Measurements from ENCODE around the gene HACE1. TPM values are rescaled to one million over a fixed set of nuclear protein-coding genes. Genes with fewer than 3 reads are reported as not detected.
"Not testable (repeated sequence)": the region's sequence is repeated elsewhere in the genome, so short reads cannot be mapped to it uniquely, and the experiment has no call there.

The HACE1 gene
- total RNA-seq, 4 donors from 2014 or later, result 13.3 to 20.4 (median 15.0) TPM

DNA sequence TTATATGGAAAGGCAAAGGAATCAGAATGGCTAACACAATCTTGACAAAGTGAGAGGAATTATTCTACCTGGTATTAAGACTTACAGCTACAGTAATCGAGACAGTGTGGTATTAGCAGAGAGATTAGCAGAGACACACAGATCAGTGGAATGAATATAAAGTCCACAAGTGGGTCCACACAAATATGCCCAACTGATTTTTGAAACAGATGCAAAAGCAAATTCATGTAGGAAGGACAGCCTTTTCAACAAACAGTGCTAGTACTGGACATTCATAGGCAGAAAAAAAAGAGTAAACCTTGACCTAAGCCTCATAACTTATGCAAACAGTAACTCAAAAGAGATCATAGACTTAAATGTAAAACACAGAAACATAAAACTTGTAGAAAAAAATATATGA is 22.6 kb downstream of the HACE1 start:
- Histone ChIP-seq H3K4me3 (replicated peaks in 1 of 3) (no peak overlapping the region), H3K27ac (no peak overlapping the region), H3K4me1 (no peaks in the 10 kb centered on the region), H3K36me3 (no peaks in the 10 kb centered on the region), H3K27me3 (no peaks in the 10 kb centered on the region), H3K9me3 (no peaks in the 10 kb centered on the region)
- no peak for DNase-seq
- intact Hi-C loops (cut with DNase I), result no loop called here
- TF ChIP-seq, protein P1, sequence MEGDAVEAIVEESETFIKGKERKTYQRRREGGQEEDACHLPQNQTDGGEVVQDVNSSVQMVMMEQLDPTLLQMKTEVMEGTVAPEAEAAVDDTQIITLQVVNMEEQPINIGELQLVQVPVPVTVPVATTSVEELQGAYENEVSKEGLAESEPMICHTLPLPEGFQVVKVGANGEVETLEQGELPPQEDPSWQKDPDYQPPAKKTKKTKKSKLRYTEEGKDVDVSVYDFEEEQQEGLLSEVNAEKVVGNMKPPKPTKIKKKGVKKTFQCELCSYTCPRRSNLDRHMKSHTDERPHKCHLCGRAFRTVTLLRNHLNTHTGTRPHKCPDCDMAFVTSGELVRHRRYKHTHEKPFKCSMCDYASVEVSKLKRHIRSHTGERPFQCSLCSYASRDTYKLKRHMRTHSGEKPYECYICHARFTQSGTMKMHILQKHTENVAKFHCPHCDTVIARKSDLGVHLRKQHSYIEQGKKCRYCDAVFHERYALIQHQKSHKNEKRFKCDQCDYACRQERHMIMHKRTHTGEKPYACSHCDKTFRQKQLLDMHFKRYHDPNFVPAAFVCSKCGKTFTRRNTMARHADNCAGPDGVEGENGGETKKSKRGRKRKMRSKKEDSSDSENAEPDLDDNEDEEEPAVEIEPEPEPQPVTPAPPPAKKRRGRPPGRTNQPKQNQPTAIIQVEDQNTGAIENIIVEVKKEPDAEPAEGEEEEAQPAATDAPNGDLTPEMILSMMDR (IDR thresholded peaks at IDR 0.05), result no peak
- no peak for TF ChIP-seq POLR2A (IDR thresholded peaks at IDR 0.05)
- WGBS, 2 donors, result 96 to 100% methylated on average over 1 of the region's 1 CpG

DNA sequence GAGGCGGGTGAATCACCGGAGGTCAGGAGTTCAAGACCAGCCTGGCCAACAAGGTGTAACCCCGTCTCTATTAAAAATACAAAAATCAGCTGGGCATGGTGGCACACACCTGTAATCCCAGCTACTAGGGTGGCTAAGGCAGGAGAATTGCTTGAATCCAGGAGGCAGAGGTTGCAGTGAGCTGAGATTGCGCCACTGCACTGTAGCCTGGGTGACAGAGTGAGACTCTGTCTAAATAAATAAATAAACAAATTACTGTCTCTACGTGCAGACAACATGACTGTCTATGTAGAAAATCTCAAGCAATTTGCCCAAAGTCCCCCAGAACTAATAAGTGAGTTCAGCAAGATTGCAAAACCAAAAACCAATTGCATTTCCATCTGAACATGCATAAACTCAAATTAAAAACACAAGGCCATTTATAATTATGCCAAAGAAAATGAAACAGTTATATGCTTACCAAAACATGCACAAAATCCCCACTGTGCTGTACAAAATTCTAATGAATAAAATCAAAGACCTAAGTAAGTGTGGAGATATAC is 23.2 kb downstream of the HACE1 start:
- WGBS, 2 donors, result 95 to 97% methylated on average over 5 of the region's 5 CpGs
- intact Hi-C loops (cut with DNase I); H3K27ac ChIP-seq; DNase-seq; H3K36me3 ChIP-seq; H3K9me3 ChIP-seq; H3K4me3 ChIP-seq (replicated peaks in 1 of 3); H3K27me3 ChIP-seq; H3K4me1 ChIP-seq: not testable (repeated sequence)

DNA sequence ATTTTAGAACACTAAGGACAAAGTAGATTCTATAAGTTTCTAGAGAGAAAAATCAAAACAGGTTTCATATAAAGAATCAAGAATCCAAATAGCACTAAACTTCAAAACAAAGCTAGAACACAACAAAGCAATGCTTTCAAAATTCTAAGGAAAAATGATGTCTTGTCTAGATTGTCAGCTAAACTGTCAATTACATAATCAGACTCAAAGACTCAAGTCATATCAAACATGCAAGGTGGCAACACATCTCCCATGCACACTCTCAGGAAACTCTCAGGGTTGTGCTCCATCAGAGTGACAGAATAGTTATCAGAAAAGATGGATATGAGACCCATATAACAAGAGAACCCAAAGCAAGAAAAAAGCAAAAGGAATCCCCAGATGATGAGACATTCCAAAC is 23.9 kb downstream of the HACE1 start:
- Histone ChIP-seq H3K9me3 (no peaks in the 10 kb centered on the region), H3K36me3 (no peaks in the 10 kb centered on the region), H3K27me3 (no peaks in the 10 kb centered on the region), H3K4me3 (replicated peaks in 1 of 3) (no peak overlapping the region), H3K27ac (no peak overlapping the region), H3K4me1 (no peaks in the 10 kb centered on the region)
- DNase-seq, result no peak
- intact Hi-C loops (cut with DNase I), result no loop called here
- TF ChIP-seq, protein P1 (IDR thresholded peaks at IDR 0.05), result no peak
- no peak for TF ChIP-seq POLR2A (IDR thresholded peaks at IDR 0.05)

DNA sequence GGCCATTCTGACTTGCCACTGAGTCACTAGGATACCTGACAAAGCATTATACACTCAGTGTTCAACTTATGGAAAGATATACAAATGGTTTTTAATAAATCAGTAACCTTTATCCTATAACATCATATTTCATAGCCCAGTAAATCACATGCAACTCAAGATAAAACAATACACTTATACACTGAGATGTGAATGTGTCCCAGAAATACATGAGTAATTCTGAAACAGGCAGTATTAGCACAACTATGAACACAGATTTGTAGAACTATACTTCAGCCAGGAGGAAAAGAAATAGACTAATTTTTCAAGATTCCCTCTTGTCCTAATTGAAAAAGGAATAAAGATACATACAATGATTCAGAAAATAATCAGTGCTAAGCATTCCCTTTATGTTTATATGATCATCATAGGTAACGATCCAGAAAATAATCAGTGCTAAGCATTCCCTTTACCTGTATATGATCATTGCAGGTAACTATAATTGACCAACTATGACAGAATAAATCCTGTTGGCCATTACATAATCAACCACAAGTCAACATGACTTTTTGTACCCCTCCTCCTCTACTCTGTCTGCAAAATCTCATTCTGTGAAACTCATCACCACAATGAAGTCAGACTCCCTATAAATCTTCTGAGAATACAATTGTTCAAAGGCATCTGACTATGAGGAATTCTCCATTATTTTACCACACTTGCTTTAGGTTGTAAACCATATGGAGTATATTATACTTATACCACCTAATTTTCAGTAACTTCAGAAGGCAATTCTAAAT is 30.3 kb downstream of the HACE1 start:
- Histone ChIP-seq H3K36me3 (no peaks in the 10 kb centered on the region), H3K9me3 (no peaks in the 10 kb centered on the region), H3K27ac (no peak overlapping the region), H3K4me3 (replicated peaks in 1 of 3) (no peak overlapping the region), H3K4me1 (no peaks in the 10 kb centered on the region), H3K27me3 (no peaks in the 10 kb centered on the region)
- intact Hi-C loops (cut with DNase I), result no loop called here
- DNase-seq, result no peak
- 92 to 100% methylated on average over 1 of the region's 1 CpG for WGBS, 2 donors
- TF ChIP-seq POLR2A (IDR thresholded peaks at IDR 0.05), result no peak
- TF ChIP-seq, protein P1 (IDR thresholded peaks at IDR 0.05), result no peak

DNA sequence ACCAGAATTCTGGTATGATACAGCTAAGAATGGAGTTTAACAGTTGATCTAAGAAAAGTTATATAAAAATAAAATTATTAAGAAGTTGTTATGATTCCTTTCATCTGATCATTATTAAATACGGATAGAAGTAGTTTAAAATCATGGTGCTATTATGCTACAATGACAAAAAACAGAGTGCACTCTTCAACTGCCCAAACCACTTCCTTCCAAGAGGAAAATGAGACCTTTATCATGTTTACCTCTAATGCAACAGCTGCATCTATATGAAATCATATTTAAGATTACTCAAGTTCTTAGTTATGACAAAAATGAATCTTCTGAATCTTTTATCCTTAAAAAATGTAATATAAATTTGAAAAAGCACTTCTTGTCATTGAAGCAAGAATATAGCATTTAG is 31.2 kb downstream of the HACE1 start:
- 80 to 87% methylated on average over 1 of the region's 1 CpG for WGBS, 2 donors
- H3K4me3 ChIP-seq (replicated peaks in 1 of 3), result no peak overlapping the region
- H3K4me1 ChIP-seq, result no peaks in the 10 kb centered on the region
- H3K27me3 ChIP-seq, result no peaks in the 10 kb centered on the region
- H3K27ac ChIP-seq, result no peak overlapping the region
- no peak for DNase-seq
- H3K9me3 ChIP-seq, result no peaks in the 10 kb centered on the region
- intact Hi-C loops (cut with DNase I), result no loop called here
- TF ChIP-seq POLR2A (IDR thresholded peaks at IDR 0.05), result no peak
- TF ChIP-seq, protein P1 (IDR thresholded peaks at IDR 0.05), result no peak
- H3K36me3 ChIP-seq, result no peaks in the 10 kb centered on the region

DNA sequence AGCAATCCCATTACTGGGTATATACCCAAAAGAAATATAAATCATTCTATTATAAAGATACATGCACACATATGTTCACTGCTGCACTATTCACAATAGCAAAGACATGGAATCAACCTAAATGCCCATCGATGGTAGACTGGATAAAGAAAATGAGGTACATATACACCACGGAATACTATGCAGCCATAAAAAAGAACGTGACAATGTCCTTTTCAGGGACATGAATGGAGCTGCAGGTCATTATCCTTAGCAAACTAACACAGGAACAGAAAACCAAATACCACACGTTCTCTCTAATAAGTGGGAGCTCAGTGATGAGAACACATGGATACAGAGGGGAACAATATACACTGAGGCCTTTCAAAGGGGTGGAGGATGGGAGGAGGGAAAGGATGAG is 38.9 kb downstream of the HACE1 start:
- 96 to 98% methylated on average over 4 of the region's 4 CpGs for WGBS, 2 donors
- H3K4me1 ChIP-seq; H3K27ac ChIP-seq; DNase-seq; H3K9me3 ChIP-seq; H3K4me3 ChIP-seq (replicated peaks in 1 of 3); H3K36me3 ChIP-seq; H3K27me3 ChIP-seq; intact Hi-C loops (cut with DNase I): not testable (repeated sequence)
